SU-DHL-6 (cell line): ENCODE data around the gene ATP6V1G2.

ENCODE experiments used
- EZH2phosphoT487 ChIP-seq: fragments of 200-600 bp; sonication (generic), shearing (Covaris generic); conservative IDR thresholded peaks from 2 replicates; pipeline ENCODE4 v1.6.1; 2018; ENCODE audit warnings: mild to moderate bottlenecking, antibody characterized with exemption, low read length, moderate library complexity, mixed read lengths
- TF ChIP-seq, protein P1 (sequence below): fragments of 200-600 bp; sonication (generic); IDR thresholded peaks from one replicate; pipeline ENCODE4 v1.5.1; 2017; ENCODE audit warnings: antibody characterized with exemption, mild to moderate bottlenecking, low read length, moderate library complexity; ENCODE audit not compliant: insufficient read depth, poor library complexity, severe bottlenecking

GRCh38 chr6:31579546-31580437, 33.4 kb upstream of the ATP6V1G2 start:
- TF ChIP-seq, protein P1, sequence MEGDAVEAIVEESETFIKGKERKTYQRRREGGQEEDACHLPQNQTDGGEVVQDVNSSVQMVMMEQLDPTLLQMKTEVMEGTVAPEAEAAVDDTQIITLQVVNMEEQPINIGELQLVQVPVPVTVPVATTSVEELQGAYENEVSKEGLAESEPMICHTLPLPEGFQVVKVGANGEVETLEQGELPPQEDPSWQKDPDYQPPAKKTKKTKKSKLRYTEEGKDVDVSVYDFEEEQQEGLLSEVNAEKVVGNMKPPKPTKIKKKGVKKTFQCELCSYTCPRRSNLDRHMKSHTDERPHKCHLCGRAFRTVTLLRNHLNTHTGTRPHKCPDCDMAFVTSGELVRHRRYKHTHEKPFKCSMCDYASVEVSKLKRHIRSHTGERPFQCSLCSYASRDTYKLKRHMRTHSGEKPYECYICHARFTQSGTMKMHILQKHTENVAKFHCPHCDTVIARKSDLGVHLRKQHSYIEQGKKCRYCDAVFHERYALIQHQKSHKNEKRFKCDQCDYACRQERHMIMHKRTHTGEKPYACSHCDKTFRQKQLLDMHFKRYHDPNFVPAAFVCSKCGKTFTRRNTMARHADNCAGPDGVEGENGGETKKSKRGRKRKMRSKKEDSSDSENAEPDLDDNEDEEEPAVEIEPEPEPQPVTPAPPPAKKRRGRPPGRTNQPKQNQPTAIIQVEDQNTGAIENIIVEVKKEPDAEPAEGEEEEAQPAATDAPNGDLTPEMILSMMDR = no peak
- TF ChIP-seq EZH2phosphoT487 = no peak
